HL-60 (cell line): ENCODE measurements around the gene PAX5.

Source experiments
- DNase-seq, 2 experiments: peaks; one replicate each; pipeline ENCODE4 v3.0.0-alpha.2; 2010 to 2020; ENCODE audit warnings: low read depth in 1 of 2, low spot score in 1 of 2
- H3K27ac ChIP-seq: fragments of 250-450 bp; sonication (Bioruptor Pico); replicated peaks from 2 replicates; pipeline ENCODE4 v1.5.1; 2020; ENCODE audit warnings: mild to moderate bottlenecking, moderate library complexity
- H3K27me3 ChIP-seq: fragments of 250-450 bp; sonication (Bioruptor Pico); 2 replicates; pipeline ENCODE4 v1.5.1; 2021; ENCODE audit warnings: mild to moderate bottlenecking, moderate library complexity; ENCODE audit not compliant: insufficient read depth, poor library complexity, severe bottlenecking
- H3K4me3 ChIP-seq: replicated peaks from 2 replicates; pipeline ENCODE4 v1.5.1; 2011; ENCODE audit warnings: mild to moderate bottlenecking, control low read depth, low read length; ENCODE audit not compliant: insufficient read depth
- GABPA ChIP-seq: IDR thresholded peaks from 2 replicates; pipeline ENCODE4 v1.6.1; 2012; ENCODE audit warnings: low read depth
- POLR2AphosphoS5 ChIP-seq: IDR thresholded peaks from 2 replicates; pipeline ENCODE4 v1.6.1; 2012; ENCODE audit warnings: low read depth
- SPI1 ChIP-seq: IDR thresholded peaks from 2 replicates; pipeline ENCODE4 v1.6.1; 2012; ENCODE audit warnings: low read depth, mild to moderate bottlenecking, borderline replicate concordance
- TF ChIP-seq, protein P1 (sequence below): IDR thresholded peaks from one replicate; pipeline ENCODE4 v1.5.1; 2011; ENCODE audit warnings: low read length, control low read depth, inconsistent platforms; ENCODE audit not compliant: insufficient read depth
- TF ChIP-seq, protein P2 (sequence below): IDR thresholded peaks from 2 replicates; pipeline ENCODE4 v1.6.1; 2012; ENCODE audit warnings: low read depth; ENCODE audit not compliant: insufficient replicate concordance

Gene PAX5

GRCh38 chr9:37034305-37034937 lies 353 bp upstream of the PAX5 start:
- DNase-seq, result peak in 1 of 2 experiments; percentile 54
- Histone ChIP-seq H3K27me3 (peaks cover 80% of the 10 kb centered on the region), H3K4me3 (peak overlapping the region; percentile 41), H3K27ac (no peak overlapping the region)
- TF ChIP-seq SPI1 (no peak), POLR2AphosphoS5 (no peak)
- TF ChIP-seq, protein P1, sequence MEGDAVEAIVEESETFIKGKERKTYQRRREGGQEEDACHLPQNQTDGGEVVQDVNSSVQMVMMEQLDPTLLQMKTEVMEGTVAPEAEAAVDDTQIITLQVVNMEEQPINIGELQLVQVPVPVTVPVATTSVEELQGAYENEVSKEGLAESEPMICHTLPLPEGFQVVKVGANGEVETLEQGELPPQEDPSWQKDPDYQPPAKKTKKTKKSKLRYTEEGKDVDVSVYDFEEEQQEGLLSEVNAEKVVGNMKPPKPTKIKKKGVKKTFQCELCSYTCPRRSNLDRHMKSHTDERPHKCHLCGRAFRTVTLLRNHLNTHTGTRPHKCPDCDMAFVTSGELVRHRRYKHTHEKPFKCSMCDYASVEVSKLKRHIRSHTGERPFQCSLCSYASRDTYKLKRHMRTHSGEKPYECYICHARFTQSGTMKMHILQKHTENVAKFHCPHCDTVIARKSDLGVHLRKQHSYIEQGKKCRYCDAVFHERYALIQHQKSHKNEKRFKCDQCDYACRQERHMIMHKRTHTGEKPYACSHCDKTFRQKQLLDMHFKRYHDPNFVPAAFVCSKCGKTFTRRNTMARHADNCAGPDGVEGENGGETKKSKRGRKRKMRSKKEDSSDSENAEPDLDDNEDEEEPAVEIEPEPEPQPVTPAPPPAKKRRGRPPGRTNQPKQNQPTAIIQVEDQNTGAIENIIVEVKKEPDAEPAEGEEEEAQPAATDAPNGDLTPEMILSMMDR, result peak; percentile 38

DNA sequence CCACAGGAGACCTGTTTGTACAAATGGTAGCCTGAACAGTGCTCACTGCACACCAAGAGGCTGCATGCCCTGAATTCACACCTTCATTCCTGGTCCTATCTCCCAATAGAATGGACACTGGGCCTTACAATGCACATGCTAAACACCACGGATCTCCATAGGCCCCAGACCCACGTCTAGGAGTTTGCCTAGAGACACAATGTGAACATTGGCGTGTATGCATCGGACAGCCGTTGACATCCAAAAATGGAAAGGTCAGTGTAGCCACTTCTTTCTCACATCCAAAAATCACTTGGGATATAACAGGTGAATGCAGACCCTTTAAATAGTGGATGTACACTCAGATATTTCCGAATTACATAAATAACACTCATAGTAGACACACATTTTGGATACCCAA lies 927 bp downstream of the PAX5 start:
- no peak for DNase-seq
- Histone ChIP-seq H3K27ac (no peak overlapping the region), H3K27me3 (peaks cover 80% of the 10 kb centered on the region), H3K4me3 (no peak overlapping the region)
- TF ChIP-seq, protein P2, sequence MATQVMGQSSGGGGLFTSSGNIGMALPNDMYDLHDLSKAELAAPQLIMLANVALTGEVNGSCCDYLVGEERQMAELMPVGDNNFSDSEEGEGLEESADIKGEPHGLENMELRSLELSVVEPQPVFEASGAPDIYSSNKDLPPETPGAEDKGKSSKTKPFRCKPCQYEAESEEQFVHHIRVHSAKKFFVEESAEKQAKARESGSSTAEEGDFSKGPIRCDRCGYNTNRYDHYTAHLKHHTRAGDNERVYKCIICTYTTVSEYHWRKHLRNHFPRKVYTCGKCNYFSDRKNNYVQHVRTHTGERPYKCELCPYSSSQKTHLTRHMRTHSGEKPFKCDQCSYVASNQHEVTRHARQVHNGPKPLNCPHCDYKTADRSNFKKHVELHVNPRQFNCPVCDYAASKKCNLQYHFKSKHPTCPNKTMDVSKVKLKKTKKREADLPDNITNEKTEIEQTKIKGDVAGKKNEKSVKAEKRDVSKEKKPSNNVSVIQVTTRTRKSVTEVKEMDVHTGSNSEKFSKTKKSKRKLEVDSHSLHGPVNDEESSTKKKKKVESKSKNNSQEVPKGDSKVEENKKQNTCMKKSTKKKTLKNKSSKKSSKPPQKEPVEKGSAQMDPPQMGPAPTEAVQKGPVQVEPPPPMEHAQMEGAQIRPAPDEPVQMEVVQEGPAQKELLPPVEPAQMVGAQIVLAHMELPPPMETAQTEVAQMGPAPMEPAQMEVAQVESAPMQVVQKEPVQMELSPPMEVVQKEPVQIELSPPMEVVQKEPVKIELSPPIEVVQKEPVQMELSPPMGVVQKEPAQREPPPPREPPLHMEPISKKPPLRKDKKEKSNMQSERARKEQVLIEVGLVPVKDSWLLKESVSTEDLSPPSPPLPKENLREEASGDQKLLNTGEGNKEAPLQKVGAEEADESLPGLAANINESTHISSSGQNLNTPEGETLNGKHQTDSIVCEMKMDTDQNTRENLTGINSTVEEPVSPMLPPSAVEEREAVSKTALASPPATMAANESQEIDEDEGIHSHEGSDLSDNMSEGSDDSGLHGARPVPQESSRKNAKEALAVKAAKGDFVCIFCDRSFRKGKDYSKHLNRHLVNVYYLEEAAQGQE, result no peak
- TF ChIP-seq, protein P1, result no peak
- TF ChIP-seq POLR2AphosphoS5, result no peak
- no peak for TF ChIP-seq SPI1
- no peak for TF ChIP-seq GABPA

DNA sequence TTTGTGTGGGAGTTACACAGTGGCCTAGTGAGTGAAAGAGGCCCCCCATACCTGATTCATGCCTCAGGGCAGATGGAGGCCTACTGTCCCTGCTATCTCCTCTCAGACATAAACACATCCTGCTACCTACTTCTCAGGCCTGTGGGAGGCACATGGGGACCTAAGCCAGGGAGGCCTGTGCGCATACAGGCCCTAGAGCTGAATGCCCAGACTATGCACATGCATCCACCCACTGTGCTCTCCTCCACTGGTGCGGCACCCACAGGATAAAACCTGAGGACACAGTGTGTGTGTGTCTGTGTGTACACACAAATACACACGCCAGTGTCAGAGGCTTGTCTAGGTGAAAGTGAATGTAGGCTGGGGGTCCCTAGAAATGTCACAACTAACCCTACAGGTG lies 1.4 kb downstream of the PAX5 start:
- Histone ChIP-seq H3K27ac (no peak overlapping the region), H3K4me3 (no peak overlapping the region), H3K27me3 (peaks cover 78% of the 10 kb centered on the region)
- no peak for TF ChIP-seq GABPA
- TF ChIP-seq POLR2AphosphoS5, result no peak
- TF ChIP-seq, protein P1, result no peak
- DNase-seq, result no peak

DNA sequence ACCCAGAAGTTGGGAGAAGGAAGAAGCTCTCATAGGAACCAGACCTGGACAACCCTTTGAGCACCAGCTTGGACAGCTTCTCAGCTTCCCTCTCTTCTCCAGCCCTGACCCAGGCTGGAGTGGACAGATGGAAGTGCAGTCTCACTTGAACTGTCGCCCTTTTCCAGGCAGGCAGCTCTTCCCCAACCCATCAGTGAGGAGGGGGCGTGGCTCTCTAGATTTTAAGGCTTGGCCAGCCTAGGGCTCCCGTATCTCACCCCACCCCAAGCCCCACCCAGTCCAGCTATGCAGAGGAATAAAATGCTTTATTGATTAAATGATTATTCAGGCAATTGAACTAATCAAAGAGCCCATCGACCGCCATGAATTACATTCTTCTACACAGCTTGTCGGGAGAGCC lies 2.2 kb downstream of the PAX5 start:
- Histone ChIP-seq H3K27ac (no peak overlapping the region), H3K27me3 (peaks cover 76% of the 10 kb centered on the region), H3K4me3 (no peak overlapping the region)
- TF ChIP-seq SPI1 (no peak), POLR2AphosphoS5 (no peak), GABPA (no peak)
- TF ChIP-seq, protein P1, result no peak
- TF ChIP-seq, protein P2, result no peak
- DNase-seq, result no peak
